GM23338 (cell line): ENCODE results near the gene UBE2L6. TPM values are rescaled to one million over a fixed set of nuclear protein-coding genes. Genes with fewer than 3 reads are reported as not detected.
A peak's percentile ranks its signal among the peaks of the same experiment; 100 is the strongest.

ENCODE experiments used
- ATAC-seq: fragments of 200-7000 bp; cut with Tn5 transposase; 3 replicates; pipeline ENCODE4 v1.9.1; 2020
- DNase-seq: peaks from one replicate; pipeline ENCODE4 v3.0.0-alpha.2; 2015; ENCODE audit warnings: low spot score
- H2AFZ ChIP-seq: fragments of 200-600 bp; sonication (generic); 2 replicates; pipeline ENCODE4 v1.8.0; 2016; ENCODE audit warnings: antibody characterized with exemption, mild to moderate bottlenecking, moderate library complexity
- H3F3A ChIP-seq: fragments of 200-600 bp; sonication (generic); replicated peaks from 2 replicates; pipeline ENCODE4 v1.8.0; 2017; ENCODE audit warnings: antibody characterized with exemption, mixed run types, low read depth
- H3K27ac ChIP-seq: fragments of 200-600 bp; sonication (generic); 2 replicates; pipeline ENCODE4 v1.6.1; 2016; ENCODE audit warnings: low read depth
- H3K27me3 ChIP-seq: fragments of 200-600 bp; sonication (generic); 2 replicates; pipeline ENCODE4 v1.8.0; 2016; ENCODE audit warnings: mild to moderate bottlenecking, mixed run types, moderate library complexity; ENCODE audit not compliant: insufficient read depth
- H3K36me3 ChIP-seq: fragments of 200-600 bp; sonication (generic); 2 replicates; pipeline ENCODE4 v1.8.0; 2016; ENCODE audit warnings: mild to moderate bottlenecking; ENCODE audit not compliant: insufficient read depth
- H3K4me1 ChIP-seq: fragments of 200-600 bp; sonication (generic); 2 replicates; pipeline ENCODE4 v1.8.0; 2016; ENCODE audit warnings: mild to moderate bottlenecking, moderate library complexity; ENCODE audit not compliant: insufficient read depth
- H3K4me2 ChIP-seq: fragments of 200-600 bp; sonication (generic); 2 replicates; pipeline ENCODE4 v1.7.1; 2017; ENCODE audit warnings: mixed run types
- H3K4me3 ChIP-seq: fragments of 200-600 bp; sonication (generic); 2 replicates; pipeline ENCODE4 v1.6.1; 2016; ENCODE audit warnings: mixed run types
- H3K79me2 ChIP-seq: fragments of 200-600 bp; sonication (generic); replicated peaks from 2 replicates; pipeline ENCODE4 v1.8.0; 2017; ENCODE audit warnings: mild to moderate bottlenecking; ENCODE audit not compliant: insufficient read depth
- H3K9me2 ChIP-seq: fragments of 200-600 bp; sonication (generic); 2 replicates; pipeline ENCODE4 v1.8.0; 2017; ENCODE audit not compliant: insufficient read depth
- H4K20me1 ChIP-seq: fragments of 200-600 bp; sonication (generic); replicated peaks from 2 replicates; pipeline ENCODE4 v1.8.0; 2017; ENCODE audit warnings: mild to moderate bottlenecking; ENCODE audit not compliant: insufficient read depth
- H3K27ac Mint-ChIP-seq: 2 replicates; pipeline ENCODE4 v1.8.0; 2020; ENCODE audit warnings: inconsistent platforms, mild to moderate bottlenecking, moderate library complexity, mixed read lengths
- H3K27me3 Mint-ChIP-seq: 3 replicates; pipeline ENCODE4 v1.8.0; 2022; ENCODE audit warnings: low read depth, mild to moderate bottlenecking, moderate library complexity, mixed read lengths, inconsistent platforms; ENCODE audit not compliant: insufficient read depth, poor library complexity
- H3K36me3 Mint-ChIP-seq: 3 replicates; pipeline ENCODE4 v1.8.0; 2021; ENCODE audit warnings: low read depth, mild to moderate bottlenecking, inconsistent platforms, moderate library complexity, mixed read lengths
- H3K4me1 Mint-ChIP-seq: 3 replicates; pipeline ENCODE4 v1.8.0; 2020; ENCODE audit warnings: mild to moderate bottlenecking, inconsistent platforms, mixed read lengths
- H3K4me3 Mint-ChIP-seq: 3 replicates; pipeline ENCODE4 v1.8.0; 2021; ENCODE audit warnings: moderate library complexity, mild to moderate bottlenecking, inconsistent platforms, mixed read lengths
- H3K9me3 Mint-ChIP-seq: 3 replicates; pipeline ENCODE4 v1.8.0; 2020; ENCODE audit warnings: moderate library complexity, mild to moderate bottlenecking, inconsistent platforms, mixed read lengths
- CREB1 ChIP-seq: fragments of 250-450 bp; sonication (Bioruptor Pico); IDR thresholded peaks from 2 replicates; pipeline ENCODE4 v1.5.0; 2020; ENCODE audit warnings: low read depth, mild to moderate bottlenecking, moderate library complexity
- CTCF ChIP-seq, 2 experiments: fragments of 200-600 bp in 1 of 2; sonication (generic) in 1 of 2; conservative IDR thresholded peaks; 2 replicates each; pipeline versions ENCODE4 v1.5.1 to v1.6.1; 2016 to 2017; ENCODE audit warnings: antibody characterized with exemption in 2 of 2, low read depth in 2 of 2, mild to moderate bottlenecking in 2 of 2, moderate library complexity in 1 of 2
- ETS1 ChIP-seq: IDR thresholded peaks from 2 replicates; pipeline ENCODE4 v1.6.1; 2016; ENCODE audit warnings: antibody characterized with exemption
- EZH2phosphoT487 ChIP-seq: fragments of 200-600 bp; sonication (generic); IDR thresholded peaks from one replicate; pipeline ENCODE4 v1.8.1; 2018; ENCODE audit warnings: antibody characterized with exemption; ENCODE audit not compliant: unreplicated experiment
- JUNB ChIP-seq: IDR thresholded peaks from one replicate; pipeline ENCODE4 v1.6.1; 2016; ENCODE audit warnings: antibody characterized with exemption; ENCODE audit not compliant: unreplicated experiment
- REST ChIP-seq: IDR thresholded peaks from one replicate; pipeline ENCODE4 v1.6.1; 2018; ENCODE audit warnings: antibody characterized with exemption; ENCODE audit not compliant: unreplicated experiment
- STAT1 ChIP-seq: IDR thresholded peaks from one replicate; pipeline ENCODE4 v1.6.1; 2016; ENCODE audit warnings: antibody characterized with exemption; ENCODE audit not compliant: unreplicated experiment
- ZNF114 ChIP-seq: fragments of 250-450 bp; sonication (Bioruptor Pico); IDR thresholded peaks from 2 replicates; pipeline ENCODE4 v1.5.0; 2020; ENCODE audit warnings: mild to moderate bottlenecking, moderate library complexity
- ZNF462 ChIP-seq: fragments of 250-450 bp; sonication (Bioruptor Pico); IDR thresholded peaks from 2 replicates; pipeline ENCODE4 v1.5.0; 2020; ENCODE audit warnings: mild to moderate bottlenecking, moderate library complexity
- polyA plus RNA-seq: library from polyadenylated mRNA; unstranded; fragments of >200 nt; fragmentation: Nextera tagmentation; extraction: Ambion mirVana; gene quantifications from 2 replicates; pipeline ENCODE4 v1.2.1, GENCODE V29; 2016
- total RNA-seq: library from RNA; depleted of rRNA; stranded (reverse); fragments of >200 nt; shearing (Covaris generic); gene quantifications from 2 replicates; pipeline ENCODE4 v1.2.3, GENCODE V29; 2014

Gene UBE2L6
- total and polyA plus RNA-seq, 2 experiments from 2014 or later, result 46.0 to 52.0 TPM

- no peak for TF ChIP-seq ZNF114
- TF ChIP-seq CTCF (conservative IDR thresholded peaks at IDR 0.05; ENCODE audit: low read depth in 2 of 2), result no peak
- no peak for TF ChIP-seq ETS1
- no peak for TF ChIP-seq JUNB
Measured at GRCh38 chr11:57544566-57544965, 22.9 kb downstream of the UBE2L6 start (continued).

GRCh38 chr11:57543593-57543992, 23.9 kb downstream of the UBE2L6 start:
- no peaks in the 10 kb centered on the region for H3F3A ChIP-seq
- H3K27me3 Mint-ChIP-seq, result peaks cover 18% of the 10 kb centered on the region
- H3K27ac ChIP-seq, result no peak overlapping the region
- H3K36me3 Mint-ChIP-seq, result peaks cover 5% of the 10 kb centered on the region; the same call in 1 of the 3 replicates
- no peak overlapping the region for H3K4me3 ChIP-seq
- H3K4me2 ChIP-seq, result peak overlapping the region; percentile 70
- no peaks in the 10 kb centered on the region for H3K27me3 ChIP-seq
- H3K4me3 Mint-ChIP-seq, result peak overlapping the region; percentile 9; the same call in 1 of the 3 replicates
- peaks cover 3% of the 10 kb centered on the region; the same call in 2 of the 3 replicates for H3K9me3 Mint-ChIP-seq
- H3K9me2 ChIP-seq, result no peaks in the 10 kb centered on the region
- peaks cover 20% of the 10 kb centered on the region for H3K4me1 Mint-ChIP-seq
- H3K4me1 ChIP-seq, result peaks cover 16% of the 10 kb centered on the region; the same call in 1 of the 2 replicates
- H4K20me1 ChIP-seq, result no peaks in the 10 kb centered on the region
- H3K79me2 ChIP-seq, result no peaks in the 10 kb centered on the region
- peak; percentile 71 for ATAC-seq
- no peak overlapping the region for H3K27ac Mint-ChIP-seq
- peak; percentile 60 for DNase-seq
- H2AFZ ChIP-seq, result 0 out of 2 replicates have a peak overlapping the region, but pooled peaks have one; percentile 76
- no peaks in the 10 kb centered on the region for H3K36me3 ChIP-seq
- TF ChIP-seq STAT1, result no peak
- TF ChIP-seq ZNF462 (CRISPR knock-in tag), result no peak
- no peak for TF ChIP-seq REST
- no peak for TF ChIP-seq CREB1
- TF ChIP-seq EZH2phosphoT487, result no peak
- TF ChIP-seq CTCF (conservative IDR thresholded peaks at IDR 0.05; ENCODE audit: low read depth in 2 of 2), result no peak
- TF ChIP-seq JUNB, result no peak
